HG02970 (cell line): ENCODE results near the gene GTPBP3.
A peak's percentile ranks its signal among the peaks of the same experiment; 100 is the strongest.

ENCODE experiments used
- ATAC-seq: cut with Tn5 transposase; IDR thresholded peaks from one replicate; pipeline ENCODE4 v1.9.1; 2021; ENCODE audit warnings: mild to moderate bottlenecking, moderate library complexity, moderate number of reproducible peaks; ENCODE audit not compliant: unreplicated experiment, low FRiP score

GTPBP3 gene

GRCh38 chr19:17309198-17309964, 28.0 kb upstream of the GTPBP3 start, which contains the start of gene DDA1:
DDA1 (plus strand) TSS chr19:17309563; CDS start chr19:17309655, 92 bp downstream.
- ATAC-seq: peak; percentile 55

DNA sequence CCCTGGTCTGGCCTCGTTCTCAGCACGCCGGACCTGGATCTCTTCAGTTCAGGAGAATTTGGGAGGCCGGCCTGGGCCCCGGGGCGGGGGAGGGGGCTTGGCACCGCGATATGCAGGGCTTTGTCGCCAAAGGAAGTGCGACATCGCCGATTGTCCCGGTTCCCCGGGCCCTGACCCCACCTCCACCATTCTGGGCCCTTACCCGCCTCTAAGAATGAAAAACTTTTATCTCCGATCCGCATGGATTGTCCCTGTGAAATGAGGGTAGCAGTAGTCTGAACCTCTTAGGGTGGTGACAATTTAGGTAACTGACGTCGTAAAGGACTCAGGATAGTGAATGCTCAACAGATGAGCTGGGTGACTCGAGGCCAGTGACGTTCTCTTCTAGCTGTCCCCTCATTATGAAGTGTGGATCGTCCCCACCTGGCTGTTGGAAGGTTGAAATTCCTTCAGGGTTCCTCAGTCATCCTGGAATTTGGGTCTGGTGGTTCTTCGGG, 27.3 kb upstream of the GTPBP3 start:
- ATAC-seq: no peak

- ATAC-seq: no peak
Observed at GRCh38 chr19:17311455-17312188, 25.7 kb upstream of the GTPBP3 start.

- no peak for ATAC-seq
Observed at GRCh38 chr19:17312189-17313113, 24.9 kb upstream of the GTPBP3 start.

DNA sequence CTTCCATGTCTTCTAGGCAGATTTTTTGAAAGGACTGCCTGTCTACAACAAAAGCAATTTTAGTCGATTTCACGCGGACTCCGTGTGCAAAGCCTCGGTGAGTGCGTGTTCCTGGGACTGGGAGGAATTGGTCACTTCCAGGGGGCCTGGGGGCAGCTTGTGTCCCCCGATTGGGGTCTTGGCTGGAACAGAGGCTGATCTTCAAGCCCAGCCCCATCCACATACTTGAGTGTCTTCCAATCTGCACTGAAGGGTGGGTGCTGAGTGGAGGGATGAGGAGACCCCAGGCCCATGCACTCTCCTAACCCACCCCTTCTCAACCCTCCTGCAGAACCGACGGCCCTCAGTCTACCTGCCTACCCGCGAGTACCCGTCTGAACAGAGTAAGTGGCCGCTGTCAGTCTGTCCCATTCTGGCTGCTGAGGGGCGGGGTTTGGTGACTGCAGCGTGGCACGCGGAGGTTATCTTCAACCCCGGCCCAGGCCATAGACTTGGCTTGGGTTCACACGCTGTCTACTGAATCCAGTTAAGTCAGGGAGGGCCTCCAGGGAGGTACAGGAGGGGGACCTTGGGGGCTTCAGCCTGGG, 23.3 kb upstream of the GTPBP3 start:
- ATAC-seq: no peak

- ATAC-seq: no peak
Observed at GRCh38 chr19:17318966-17319365, 18.4 kb upstream of the GTPBP3 start.

DNA sequence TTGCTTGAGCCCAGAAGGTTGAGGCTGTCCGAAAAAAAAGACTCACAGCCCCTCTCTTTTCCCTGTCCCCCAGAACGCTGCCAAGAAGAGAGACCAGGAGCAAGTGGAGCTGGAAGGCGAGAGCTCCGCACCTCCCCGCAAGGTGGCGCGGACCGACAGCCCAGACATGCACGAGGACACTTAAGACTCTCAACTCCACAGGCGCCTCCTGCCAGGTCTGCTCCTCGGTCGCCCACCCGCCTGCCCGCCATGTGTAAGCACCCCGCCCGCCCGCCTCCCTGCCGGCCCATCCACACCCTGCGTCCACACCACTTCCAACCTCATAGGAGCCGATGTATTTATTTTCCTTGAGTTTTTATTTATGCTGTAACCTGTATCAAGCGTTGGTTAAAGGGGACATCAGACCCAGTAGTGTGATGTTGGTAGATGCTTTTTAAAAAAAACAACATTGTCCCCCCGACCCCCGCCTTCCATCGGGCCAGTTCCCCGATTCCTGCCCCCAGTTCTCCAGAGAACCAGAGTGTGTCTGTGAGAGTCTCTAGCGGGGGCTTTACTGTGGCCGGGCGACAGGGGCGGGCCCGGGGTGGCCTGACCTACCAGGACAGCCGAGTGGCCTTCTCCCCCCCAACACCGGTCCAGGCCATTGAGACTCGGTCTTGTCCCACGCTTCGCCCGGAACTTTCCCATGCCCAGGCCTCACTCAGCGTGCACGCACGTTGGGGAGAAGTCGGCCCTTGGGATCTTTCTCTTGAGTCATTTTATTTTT, 17.7 kb upstream of the GTPBP3 start:
- ATAC-seq: no peak

DNA sequence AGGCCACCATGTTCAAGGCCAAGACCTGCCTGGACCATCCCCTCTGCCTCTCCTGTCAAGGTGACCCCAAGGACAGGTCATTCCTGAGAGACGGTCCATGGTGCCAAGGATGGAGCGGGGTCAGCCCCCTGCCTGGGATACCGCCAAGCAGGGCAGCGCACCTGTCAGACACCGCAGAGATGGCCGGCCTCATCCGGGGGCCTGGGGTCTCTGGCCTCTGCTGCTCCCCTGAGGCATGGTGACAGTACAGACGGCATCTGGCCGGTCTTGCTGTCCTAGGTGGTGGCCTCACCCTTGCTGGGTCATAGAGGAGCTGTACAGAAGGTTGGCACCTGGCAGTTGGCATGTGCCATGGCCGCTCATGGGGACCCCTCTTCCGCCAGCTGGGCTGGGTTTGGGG, 16.9 kb upstream of the GTPBP3 start:
- no peak for ATAC-seq

GRCh38 chr19:17321655-17322489, 15.5 kb upstream of the GTPBP3 start:
- ATAC-seq: no peak

DNA sequence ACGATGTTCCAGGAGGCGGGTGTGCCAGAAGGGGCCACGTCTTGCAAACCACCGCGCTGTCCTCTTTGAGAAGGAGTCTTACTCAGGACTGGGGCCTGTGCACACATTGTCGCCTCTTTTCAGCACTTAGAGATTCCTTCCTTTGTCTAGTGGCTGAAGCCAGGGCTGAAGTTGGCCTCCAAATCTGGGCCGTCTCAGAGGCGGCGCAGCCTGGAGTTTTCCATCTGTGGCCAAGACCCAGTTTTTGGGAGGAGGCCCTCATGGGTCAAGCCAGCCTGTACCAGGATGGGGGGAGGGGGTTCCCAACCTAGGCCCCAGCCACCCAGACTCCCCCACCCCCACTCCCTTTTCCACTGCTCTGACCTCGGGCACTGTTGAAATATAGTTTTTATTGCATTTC, 14.5 kb upstream of the GTPBP3 start:
- no peak for ATAC-seq

DNA sequence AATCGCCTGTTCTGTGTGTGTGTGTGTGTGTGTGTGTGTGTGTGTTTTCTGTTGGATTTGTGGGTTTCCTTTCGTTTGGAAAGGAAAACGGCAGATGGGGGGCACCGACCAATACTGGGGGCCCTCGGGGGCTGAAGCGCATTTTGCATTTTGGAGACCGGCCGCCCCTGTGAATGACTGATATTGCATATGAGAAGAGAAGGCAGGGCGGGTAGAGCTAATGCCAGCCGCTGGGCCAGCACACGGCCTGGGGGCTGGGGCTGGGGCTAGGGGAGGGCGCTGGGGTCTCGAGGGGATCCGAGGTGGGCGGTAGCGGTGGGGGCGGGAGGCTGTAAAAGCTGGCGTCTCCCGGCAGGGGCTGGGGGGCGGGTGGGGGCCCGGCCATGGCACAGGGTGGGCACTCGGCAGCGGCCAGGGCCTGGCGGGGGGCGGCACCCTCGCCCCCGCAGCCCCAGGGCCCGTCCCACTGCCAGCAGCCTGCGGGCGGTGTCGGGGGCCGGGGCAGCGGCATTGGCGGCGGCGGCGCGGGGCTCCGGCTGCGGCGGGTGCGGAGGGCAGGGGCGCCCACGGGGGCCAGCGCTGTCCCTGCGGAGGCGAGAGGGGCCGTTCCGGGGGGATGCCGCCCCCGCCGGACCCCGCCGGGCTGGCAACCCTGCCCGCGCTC, 13.9 kb upstream of the GTPBP3 start:
- no peak for ATAC-seq

DNA sequence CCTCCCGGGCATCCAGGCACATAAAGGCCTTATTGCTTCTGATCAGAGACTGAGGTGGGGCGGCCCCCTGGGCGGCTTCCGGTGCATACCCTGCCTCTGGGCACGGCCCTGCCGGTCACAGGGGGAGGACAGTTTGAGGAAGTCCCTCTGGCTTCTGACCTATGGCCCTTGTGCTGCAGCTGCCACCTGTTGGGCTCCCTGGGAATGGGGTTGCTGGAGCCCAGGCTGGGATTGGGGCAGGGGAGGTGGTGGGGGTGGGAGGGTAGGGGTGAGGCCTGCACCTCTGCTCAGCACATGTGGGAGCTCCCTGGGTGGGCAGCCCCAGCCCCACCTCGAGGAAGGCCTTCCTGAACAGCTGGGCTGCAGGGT, 13.4 kb upstream of the GTPBP3 start:
- ATAC-seq: no peak

DNA sequence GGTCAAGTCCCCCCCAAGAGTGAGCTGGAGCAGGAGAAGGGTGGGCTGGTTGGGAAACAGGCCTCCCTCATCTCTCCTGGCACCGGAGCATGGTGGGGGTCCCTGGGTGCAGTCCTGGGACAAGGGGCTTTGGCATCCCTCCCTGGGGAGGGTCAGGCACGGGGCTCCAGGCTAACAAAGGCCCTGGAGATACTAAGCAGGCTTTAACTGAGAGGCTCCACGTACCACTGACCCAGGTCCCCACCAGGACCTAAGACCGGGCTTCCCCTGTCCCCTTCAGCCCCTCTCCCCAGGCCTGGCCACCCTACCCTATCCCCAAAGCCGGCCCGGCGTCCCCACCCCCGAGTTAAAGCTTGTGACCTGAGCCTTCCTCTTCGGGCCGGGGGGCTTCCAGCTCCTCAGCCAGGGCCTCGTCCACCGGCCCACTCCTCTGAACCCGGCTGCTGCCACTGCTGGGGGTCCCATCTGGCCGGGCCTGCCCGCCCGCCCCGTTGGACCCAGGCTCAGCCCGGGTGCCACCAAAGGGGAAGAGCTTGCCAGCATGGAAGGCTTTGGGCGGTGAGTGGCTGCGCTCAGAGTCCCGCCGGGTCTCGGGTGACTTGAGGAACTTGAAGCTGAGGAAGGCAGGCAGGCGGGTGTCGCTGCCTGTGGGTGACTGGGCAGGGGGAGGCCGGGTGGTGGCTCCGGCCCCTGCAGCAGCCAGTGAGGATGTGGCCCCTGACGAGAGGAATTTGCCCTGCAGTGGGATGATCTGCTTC, 12.8 kb upstream of the GTPBP3 start:
- no peak for ATAC-seq

GRCh38 chr19:17325133-17325532, 12.2 kb upstream of the GTPBP3 start:
- ATAC-seq: no peak

- no peak for ATAC-seq
Observed at GRCh38 chr19:17325881-17326594, 11.3 kb upstream of the GTPBP3 start.

DNA sequence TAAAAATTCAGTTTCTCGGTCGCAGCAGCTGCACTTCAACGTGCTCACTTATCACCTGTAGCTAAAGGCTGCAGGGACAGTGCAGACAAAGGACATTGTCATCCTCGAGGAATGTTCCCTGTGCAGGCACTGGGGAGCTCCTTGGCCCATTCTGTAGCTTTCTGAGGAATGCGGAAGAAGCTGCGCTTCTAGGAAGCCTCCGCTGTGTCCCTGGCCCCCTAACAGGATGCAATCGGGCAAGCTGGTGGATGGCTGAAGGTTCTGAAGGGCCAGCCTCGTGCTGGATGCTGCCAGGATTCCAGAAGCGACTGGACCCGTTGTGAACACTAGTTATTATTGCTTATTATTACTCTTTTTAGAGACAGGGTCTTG, 10.8 kb upstream of the GTPBP3 start:
- ATAC-seq: no peak

GRCh38 chr19:17327068-17327653, 10.2 kb upstream of the GTPBP3 start:
- no peak for ATAC-seq
